AML-193 (cell line): ENCODE measurements around the gene SIRT6.
"Not testable (repeated sequence)": the region's sequence is repeated elsewhere in the genome, so short reads cannot be mapped to it uniquely, and the experiment has no call there.

Experiments used
- DNase-seq, 2 experiments: peaks; one replicate each; lab custom pipeline; 2025; lab: John Stamatoyannopoulos, UW

The SIRT6 gene

GRCh38 chr19:4174213-4174894 is 8.0 kb downstream of the SIRT6 start:
- DNase-seq: no peak

- DNase-seq: no peak
These were observed 8.7 kb downstream of the SIRT6 start for GRCh38 chr19:4173479-4174212.

- no peak for DNase-seq
These were observed 9.4 kb downstream of the SIRT6 start for GRCh38 chr19:4172861-4173473.

DNA sequence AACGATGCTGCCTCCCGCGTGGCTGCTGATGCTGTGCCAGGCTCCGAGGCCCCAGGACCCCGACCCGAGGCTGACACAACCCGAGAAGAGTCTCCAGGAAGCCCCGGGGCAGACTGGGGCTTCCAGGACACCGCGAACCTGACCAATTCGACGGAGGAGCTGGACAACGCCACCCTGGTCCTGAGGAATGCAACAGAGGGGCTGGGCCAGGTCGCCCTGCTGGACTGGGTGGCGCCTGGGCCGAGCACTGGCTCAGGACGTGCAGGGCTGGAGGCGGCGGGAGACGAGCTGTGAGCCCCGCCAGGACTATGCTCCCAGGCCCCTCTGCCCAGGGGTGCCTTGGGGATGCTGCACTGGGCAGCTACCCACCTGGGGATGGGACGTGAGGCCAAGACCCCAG is 10.7 kb downstream of the SIRT6 start:
- no peak for DNase-seq

DNA sequence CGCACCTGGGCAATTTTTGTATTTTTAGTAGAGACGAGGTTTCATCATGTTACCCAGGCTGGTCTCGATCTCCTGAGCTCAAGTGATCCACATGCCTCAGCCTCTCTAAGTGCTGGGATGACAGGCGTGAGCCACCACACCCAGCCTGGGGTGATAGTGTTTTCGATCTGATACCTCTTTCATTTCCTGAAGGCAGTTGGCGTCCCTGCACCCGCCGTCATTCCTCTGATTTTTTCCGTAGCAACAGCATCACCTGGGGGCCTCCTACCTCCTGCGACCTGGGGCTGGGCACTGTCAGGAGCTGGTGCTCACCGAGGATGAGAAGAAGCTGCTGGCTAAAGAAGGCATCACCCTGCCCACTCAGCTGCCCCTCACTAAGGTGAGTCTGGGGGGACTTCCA is 18.1 kb downstream of the SIRT6 start:
- no peak for DNase-seq

DNA sequence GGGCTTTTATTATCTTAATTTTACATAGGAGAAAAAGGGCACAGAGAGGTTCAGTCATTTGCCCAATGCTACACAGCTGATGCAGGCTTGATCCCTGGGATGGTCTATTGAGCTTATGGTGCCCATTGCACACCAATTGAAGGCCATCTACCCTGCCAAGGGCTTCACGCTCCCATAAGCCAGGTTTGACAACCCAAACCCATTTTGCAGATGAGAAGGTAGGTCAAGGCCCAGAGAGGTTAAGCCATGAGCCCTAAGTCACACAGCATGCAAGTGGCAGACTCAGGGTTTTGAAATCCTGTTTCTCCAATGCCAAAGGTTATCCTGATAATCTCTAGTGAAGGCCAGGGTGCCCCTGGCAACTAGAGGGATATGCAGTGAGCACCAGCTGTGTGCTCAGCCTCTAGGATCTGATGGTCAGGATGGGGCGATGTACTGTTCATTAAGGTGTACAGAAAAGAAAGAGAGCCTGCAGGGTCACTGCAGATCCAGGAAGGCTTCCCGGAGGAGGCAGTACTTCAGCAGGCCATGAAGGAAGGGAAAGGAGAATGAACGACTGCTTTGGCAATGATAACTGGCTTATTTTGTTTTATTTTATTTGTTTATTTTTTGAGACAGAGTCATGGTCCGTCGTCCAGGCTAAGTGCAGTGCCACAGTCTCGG is 20.8 kb downstream of the SIRT6 start:
- no peak for DNase-seq

DNA sequence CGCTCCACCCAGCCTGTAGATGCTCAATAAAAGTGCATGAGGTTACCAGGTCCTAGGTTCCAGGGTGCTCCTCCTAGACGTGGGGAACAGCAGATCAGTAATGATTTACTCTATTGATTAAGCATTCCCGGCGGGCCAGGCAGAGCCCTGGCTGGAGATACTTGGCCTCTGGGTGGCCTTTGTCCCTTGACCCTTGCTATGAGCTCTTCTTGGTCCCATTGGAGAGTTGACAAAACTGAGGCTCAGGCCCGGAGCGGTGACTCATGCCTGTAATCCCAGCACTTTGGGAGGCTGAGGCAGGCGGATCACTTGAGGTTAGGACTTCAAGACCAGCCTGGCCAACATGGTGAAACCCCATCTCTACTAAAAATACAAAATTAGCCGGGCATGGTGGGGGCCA is 24.4 kb downstream of the SIRT6 start:
- DNase-seq: not testable (repeated sequence)

DNA sequence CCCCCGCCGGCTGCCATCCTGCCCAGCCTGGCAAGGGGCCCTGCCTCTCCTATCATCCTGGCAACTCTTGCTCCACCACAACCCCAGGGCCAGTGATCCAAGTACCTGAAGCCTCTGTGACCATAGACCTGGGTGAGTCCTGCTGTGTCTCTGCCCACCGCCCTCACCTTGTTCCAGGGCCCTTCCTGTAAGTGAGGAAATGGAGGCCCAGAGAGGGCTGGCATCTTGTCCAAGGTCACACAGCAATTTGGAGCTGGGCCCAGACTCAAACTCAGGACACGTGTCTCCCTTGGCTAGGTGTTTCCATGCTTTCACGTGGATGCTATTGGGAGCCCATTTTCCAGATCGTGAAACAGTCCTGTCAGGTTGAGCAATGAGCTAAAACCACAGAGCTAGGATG is 25.2 kb downstream of the SIRT6 start:
- DNase-seq: no peak

- no peak for DNase-seq
These were observed 27.6 kb downstream of the SIRT6 start for GRCh38 chr19:4154571-4155312.

DNA sequence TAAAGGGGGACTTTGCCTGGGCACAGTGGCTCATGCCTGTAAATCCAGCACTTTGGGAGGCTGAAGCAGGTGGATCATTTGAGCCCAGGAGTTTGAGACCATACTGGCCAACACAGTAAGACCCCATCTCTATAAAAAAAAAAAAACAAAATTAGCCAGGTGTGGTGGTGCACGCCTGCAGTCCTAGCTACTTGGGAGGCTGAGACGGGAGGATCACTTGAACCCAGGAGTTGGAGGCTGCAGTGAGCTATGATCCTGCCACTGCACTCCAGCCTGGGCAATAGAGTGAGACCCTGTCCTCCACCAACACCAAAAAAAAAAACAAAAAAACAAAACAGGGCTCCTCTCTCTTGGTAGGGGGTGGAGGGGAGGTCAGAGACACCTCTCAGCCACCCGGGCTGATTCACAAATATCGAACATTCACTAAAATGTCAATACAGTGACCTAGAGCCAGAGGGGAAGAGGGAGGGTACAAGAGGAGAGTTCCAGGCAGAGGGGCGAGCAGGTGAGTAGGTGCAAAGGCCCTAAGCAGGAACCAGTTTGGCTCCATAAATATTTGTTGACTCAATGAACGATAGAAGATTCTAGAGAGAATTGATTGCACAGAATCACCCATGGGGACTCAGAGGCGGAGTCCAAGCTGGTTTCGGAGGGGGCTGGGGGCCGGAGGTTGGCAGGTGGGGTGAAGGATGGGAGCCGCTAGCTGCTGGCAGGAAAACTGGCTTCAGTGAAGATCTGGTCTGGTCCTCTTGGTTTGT is 29.9 kb downstream of the SIRT6 start:
- DNase-seq: no peak

- DNase-seq: no peak
These were observed 30.7 kb downstream of the SIRT6 start for GRCh38 chr19:4151623-4152022.

DNA sequence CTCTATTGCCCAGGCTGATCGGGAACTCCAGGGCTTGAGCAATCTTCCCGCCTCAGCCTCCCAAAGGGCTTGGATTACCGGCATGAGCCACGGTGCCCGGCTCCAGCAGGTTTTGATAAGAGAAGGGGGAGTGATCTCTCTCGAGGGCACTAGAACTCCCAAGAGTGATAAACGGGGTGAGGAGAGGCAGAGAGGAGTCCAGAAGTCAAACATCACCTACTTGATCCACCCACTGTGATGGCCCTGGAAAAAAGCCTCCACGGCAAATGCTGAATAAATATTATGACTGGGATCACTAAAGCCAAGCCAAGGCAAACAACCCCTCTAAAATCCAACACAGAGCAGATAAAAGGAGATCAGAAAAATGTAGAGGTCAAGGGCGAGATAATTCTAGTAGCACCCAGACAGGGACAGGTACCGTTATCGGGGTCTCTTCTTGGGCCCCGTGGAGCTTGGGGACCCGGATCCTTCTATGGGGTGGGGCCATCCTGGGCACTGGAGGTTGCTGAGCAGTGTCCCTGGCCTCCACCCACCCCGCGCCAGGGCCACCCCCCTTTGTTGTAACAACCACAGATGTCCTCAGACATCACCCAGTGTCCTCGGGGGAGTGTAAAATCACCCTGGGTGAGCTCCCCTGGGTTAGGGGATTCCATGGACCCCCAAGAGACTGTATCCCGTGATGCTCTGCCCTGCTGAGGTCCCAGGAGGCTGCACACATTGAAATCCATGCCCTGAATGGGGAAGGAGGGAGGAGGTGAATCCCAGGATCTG is 32.7 kb downstream of the SIRT6 start:
- DNase-seq: no peak

DNA sequence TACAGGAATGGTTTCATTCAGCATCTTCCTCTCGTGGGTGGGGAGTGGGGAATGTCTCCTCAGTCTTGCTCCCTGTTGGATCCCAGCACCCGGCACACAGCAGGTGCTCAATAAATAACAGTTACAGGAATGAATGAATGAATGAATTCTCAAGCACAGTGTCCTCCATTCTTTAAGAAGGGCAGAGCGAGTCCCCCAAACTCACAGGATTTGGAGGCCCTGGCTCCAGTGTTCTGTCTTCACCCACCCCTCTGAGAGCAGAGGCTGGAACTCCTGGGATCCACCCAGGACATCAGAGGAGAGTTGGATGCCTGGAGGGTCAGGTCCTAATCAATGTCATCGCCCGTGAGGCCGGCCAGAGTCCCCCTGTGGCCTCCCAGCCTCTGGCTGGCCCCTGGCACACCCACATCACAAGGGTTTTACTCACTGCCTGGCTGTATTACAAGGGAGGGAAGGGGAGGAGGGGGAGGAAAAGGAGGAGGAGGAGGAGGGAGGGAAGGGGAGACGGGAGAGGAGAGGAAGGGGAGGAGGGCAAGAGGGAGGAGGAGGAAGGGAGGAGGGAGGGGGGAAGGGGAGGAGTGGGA is 37.6 kb downstream of the SIRT6 start:
- no peak for DNase-seq

- not testable (repeated sequence) for DNase-seq
These were observed 39.4 kb downstream of the SIRT6 start for GRCh38 chr19:4142916-4143315.

DNA sequence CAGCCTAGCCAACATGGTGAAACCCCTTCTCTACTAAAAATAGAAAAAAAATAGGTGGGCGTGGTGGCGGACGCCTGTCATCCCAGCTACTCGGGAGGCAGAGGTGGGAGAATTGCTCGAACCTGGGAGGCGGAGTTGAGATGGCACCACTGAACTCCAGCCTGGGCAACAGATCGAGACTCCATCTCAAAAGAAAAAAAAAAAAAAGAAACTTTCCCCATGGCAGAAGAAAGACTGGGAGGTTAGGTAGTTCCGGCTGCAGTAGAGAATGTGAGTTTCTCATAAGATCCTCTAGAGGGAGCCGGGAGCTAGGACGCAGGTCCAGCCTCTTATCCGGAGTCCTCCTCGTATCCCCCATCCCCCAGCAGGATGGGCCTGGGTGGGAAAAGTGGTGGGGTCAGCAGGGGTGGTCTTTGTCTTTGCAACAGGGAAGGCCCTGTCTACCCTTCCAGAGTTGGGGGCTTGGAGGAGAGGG is 42.1 kb downstream of the SIRT6 start:
- DNase-seq: peak; percentile 51 to 58

- peak; percentile 57 to 61 for DNase-seq
These were observed 42.6 kb downstream of the SIRT6 start for GRCh38 chr19:4139614-4140236.

DNA sequence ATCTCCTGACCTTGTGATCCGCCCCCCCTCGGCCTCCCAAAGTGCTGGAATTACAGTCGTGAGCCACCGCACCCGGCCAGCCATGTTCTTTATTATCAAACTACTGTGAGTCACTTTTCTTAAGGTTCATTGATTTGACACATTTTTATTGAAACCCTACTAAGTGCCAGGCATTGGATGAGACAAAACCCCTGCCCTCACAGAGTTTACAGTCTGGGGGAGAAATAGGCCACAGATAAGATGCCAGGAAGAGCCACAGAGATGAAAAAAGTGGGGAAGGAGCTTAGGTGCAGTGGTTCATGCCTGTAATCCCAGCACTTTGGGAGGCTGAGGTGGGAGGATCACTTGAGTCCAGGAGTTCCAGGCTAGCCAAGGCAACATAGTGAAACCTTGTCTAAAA is 43.9 kb downstream of the SIRT6 start:
- no peak for DNase-seq

- DNase-seq: no peak
These were observed 45.7 kb downstream of the SIRT6 start for GRCh38 chr19:4136680-4137088.

DNA sequence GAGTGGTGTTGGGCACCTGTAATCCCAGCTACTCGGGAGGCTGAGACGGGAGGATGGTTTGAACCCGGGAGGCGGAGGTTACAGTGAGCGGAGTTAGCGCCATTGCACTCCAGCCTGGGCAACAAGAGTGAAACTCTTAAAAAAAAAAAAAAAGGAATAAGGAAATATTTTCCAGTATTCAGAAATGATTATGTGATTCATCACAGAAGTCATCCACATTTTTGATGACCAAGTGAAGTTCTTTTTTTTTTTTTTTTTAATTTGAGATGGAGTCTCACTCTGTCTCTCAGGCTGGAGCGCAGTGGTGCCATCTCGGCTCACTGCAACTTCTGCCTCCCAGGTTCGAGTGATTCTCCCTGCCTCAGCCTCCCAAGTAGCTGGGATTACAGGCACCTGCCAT is 47.0 kb downstream of the SIRT6 start:
- not testable (repeated sequence) for DNase-seq
